Muscle layer of duodenum (tissue), 2 donors: ENCODE results near the gene ASF1B.

Experiments
- H3K27ac ChIP-seq: one replicate; pipeline ENCODE4 v1.7.0; 2013; ENCODE audit warnings: mild to moderate bottlenecking, low read length
- H3K27me3 ChIP-seq: one replicate; pipeline ENCODE4 v1.7.0; 2013; ENCODE audit warnings: low read depth, mild to moderate bottlenecking, control low read depth, low read length
- H3K36me3 ChIP-seq, 2 donors: one replicate each; pipeline ENCODE4 v1.7.0; 2013; ENCODE audit warnings: low read length in 2 of 2, control low read depth in 1 of 2, mild to moderate bottlenecking in 1 of 2; ENCODE audit not compliant: insufficient read depth in 2 of 2, control insufficient read depth in 1 of 2
- H3K4me1 ChIP-seq, 2 donors: one replicate each; pipeline ENCODE4 v1.7.0; 2013; ENCODE audit warnings: low read length in 2 of 2, mild to moderate bottlenecking in 2 of 2, control low read depth in 1 of 2, moderate library complexity in 1 of 2; ENCODE audit not compliant: insufficient read depth in 2 of 2, control insufficient read depth in 1 of 2
- H3K4me3 ChIP-seq, 2 donors: one replicate each; pipeline ENCODE4 v1.7.0; 2013; ENCODE audit warnings: low read length in 2 of 2, low read depth in 1 of 2, mild to moderate bottlenecking in 1 of 2
- H3K9me3 ChIP-seq, 2 donors: one replicate each; pipeline ENCODE4 v1.7.0; 2013; ENCODE audit warnings: low read length in 2 of 2, control low read depth in 1 of 2, mild to moderate bottlenecking in 1 of 2; ENCODE audit not compliant: control insufficient read depth in 1 of 2
- donor health status: healthy.

The ASF1B gene

DNA sequence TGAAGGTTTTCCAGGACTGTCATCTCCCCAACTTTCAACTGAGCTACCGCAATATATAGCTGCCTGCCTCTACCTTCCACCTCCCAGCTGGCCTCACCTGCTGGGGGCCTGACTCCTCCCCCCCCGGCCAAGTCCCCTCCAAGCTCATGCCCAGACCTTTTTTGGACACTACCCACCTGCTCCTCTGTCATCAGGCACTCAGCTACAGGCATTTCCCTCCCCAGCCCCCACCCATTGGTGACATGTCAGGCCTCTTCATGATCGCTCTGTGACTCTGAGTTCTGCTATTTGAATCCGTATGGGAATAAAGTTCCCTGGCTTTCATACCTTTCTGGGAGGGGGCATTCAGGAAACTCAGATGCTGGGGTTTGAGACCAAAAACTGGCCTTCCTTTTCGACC is 20.6 kb downstream of the ASF1B start:
- H3K27ac ChIP-seq = peak overlapping the region; percentile 13
- peaks cover 45 to 74% of the 10 kb centered on the region in 2 donors for H3K4me1 ChIP-seq
- H3K9me3 ChIP-seq = no peaks in the 10 kb centered on the region
- H3K27me3 ChIP-seq = no peaks in the 10 kb centered on the region
- peaks cover 0 to 4% of the 10 kb centered on the region in 2 donors for H3K36me3 ChIP-seq
- peak overlapping the region; percentile 84 to 92 for H3K4me3 ChIP-seq

DNA sequence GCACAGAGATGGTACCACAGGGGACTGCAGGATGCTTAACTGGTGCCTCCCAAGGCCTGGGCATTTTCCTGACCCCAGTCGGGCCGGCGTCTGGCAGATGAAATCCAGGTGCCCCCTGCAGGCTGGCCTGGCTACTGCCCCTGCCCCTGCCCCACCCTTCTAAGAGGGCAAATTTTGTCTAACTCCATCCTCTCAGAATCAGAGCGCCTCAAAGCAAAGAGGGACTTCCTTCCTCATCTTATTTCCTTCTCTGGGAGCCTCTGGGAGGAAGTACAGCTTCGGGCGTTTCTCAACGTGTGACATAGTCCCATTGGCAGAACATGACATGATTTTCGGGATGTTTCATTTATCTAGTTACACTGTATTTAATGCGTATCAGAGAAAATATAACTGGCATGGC is 21.5 kb downstream of the ASF1B start:
- Histone ChIP-seq H3K4me3 (no peak overlapping the region), H3K27ac (no peak overlapping the region), H3K4me1 (peaks cover 45 to 74% of the 10 kb centered on the region in 2 donors)

DNA sequence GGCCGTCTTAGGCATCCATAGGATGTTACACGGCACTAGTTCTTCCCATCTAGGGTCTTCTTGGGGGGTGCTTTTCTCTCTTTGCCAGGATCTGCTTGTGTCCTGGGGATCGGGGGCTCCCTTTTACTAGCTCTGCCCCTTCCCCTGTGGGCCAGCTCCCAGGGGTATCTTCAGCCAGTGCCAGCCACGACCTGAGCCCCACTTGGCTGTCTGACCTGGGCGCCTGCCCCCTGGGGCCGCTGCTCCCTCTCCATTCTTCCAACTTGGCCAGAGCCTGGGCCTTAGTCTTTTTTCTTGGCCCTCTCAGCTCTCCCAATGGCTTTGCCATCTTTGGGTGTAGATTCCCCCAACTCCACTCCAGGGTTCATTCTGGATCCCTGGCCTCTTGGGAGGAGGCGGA is 21.9 kb downstream of the ASF1B start:
- Histone ChIP-seq H3K27me3 (no peaks in the 10 kb centered on the region), H3K4me1 (peaks cover 45 to 70% of the 10 kb centered on the region in 2 donors), H3K27ac (no peak overlapping the region), H3K4me3 (no peak overlapping the region), H3K36me3 (peaks cover 0 to 4% of the 10 kb centered on the region in 2 donors), H3K9me3 (no peaks in the 10 kb centered on the region)

More for the DNA sequence above, 21.5 kb downstream of the ASF1B start:
- H3K27me3 ChIP-seq = no peaks in the 10 kb centered on the region
- no peaks in the 10 kb centered on the region for H3K9me3 ChIP-seq
- H3K36me3 ChIP-seq = peaks cover 0 to 4% of the 10 kb centered on the region in 2 donors

DNA sequence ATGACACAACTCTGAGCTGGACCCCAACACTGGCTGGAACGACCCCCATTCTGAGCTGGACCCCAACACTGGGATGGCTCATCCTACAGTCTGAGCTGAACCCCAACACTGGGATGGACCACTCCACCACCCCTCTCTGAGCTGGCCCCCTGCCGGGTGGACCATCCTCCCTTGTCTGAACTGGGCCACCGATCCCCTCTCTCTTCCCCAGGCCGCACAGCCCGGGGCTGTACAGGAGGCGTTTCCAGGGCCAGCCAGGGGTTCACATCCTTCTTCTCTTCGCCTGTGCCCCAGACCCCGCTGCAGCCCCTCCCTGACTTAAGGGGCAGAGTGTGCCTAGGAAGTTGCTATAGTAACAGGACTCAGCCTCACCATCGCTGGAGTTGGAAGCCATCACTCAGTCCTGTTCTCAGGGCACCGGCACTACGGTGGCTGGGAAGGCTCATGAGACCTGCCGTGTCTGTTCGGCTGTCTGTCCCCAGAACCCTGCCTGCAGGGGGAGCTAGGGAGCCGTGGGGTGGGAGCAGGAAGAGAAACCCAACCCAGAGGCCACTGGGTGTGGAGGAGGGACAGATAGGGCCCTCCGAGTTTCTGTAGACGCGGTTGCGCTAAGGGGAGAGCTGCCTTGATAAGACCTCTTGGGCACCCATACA is 22.5 kb downstream of the ASF1B start:
- Histone ChIP-seq H3K27ac (peak overlapping the region; percentile 58), H3K9me3 (no peaks in the 10 kb centered on the region), H3K36me3 (peaks cover 0 to 4% of the 10 kb centered on the region in 2 donors), H3K4me3 (no peak overlapping the region), H3K4me1 (peaks cover 40 to 65% of the 10 kb centered on the region in 2 donors), H3K27me3 (no peaks in the 10 kb centered on the region)

DNA sequence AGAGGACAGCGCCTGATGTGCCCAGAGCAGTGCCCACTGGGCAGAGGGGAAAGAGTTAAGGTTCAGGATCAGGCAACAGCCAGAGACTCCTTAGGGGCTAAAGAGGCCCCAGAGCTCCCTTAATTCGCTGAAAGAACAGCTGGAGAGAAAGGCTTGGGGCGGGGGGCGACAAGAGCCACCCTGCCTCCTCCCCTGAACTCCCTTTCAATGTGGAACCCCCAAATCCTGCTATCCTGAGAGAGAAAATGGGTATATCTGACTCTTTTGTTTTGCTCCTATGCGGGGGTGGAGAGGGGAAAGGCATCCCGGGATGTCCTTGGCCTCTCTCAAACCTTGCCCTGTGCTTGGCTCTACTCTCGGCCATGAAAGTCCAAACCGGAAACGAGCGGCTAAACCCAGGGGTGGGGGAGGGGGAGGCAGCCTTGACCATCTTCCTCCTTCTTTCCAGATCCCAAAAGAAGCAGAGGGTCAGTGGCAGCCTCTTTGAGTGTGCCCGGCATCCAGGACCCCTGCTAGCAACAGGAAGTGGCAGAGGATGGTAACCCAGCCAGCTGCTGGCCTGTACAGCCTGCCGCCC is 23.5 kb downstream of the ASF1B start:
- Histone ChIP-seq H3K9me3 (no peaks in the 10 kb centered on the region), H3K4me1 (peaks cover 34 to 63% of the 10 kb centered on the region in 2 donors), H3K27me3 (no peaks in the 10 kb centered on the region), H3K36me3 (no peaks in the 10 kb centered on the region), H3K4me3 (peak overlapping the region in 1 of 2 donors; percentile 44), H3K27ac (peak overlapping the region; percentile 58)

DNA sequence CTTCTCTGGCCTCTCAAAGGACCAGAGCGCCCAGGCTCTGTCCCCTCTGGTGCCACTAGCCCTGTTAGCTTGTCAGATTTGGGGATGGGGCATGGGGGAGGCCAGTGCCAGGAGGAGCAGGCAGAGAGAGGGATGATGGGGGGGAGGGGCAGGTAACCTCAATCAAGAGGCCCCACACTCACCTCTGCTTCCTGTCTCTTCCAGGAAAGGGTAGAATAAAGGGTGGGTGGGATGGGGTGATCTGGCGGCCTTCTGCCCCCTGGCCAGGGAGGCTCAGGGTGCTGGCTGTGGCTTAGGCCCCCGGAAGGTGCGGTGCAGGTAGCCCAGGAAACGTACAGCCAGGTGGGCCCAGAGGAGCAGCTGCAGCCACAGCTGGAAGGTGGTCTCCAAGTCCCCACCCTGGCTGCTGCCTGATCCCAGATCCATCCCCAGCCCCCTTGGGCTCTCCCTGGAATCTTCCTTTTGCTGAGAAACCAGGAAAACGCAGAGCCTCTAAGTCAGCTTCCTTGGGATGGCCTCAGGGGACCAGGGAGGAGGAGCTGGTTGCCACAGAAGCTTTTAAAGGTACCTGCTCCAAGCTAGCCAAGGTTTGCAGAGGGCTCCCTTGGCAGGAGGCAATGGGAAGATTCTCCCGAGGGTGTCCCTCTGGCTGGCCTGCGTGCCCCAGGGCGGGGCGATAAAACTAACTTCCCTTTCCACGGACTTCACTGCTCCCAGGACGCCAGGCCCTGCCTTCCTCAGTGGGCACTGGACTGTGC is 24.2 kb downstream of the ASF1B start:
- Histone ChIP-seq H3K36me3 (no peaks in the 10 kb centered on the region), H3K27me3 (no peaks in the 10 kb centered on the region), H3K9me3 (no peaks in the 10 kb centered on the region), H3K4me3 (peak overlapping the region in 1 of 2 donors; percentile 44), H3K4me1 (peaks cover 34 to 69% of the 10 kb centered on the region in 2 donors), H3K27ac (peak overlapping the region; percentile 58)

DNA sequence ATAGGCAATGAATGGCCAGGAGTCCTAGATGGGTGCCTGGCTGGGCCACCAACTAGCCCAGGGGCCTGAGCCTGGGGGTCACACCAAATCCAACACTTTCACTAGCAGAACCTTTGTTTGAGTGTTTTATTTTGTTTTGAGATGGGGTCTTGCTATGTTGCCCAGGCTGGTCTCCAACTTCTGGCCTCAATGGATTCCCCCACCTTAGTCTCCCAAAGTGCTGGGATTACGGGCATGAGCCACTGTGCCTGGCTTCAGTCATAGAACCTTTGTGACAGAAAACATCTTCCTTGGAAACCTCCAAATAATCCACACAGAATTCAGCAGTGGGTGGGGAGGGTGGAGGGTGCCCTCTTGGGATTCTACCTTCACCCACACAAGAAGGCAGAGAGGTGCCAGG is 24.9 kb downstream of the ASF1B start:
- Histone ChIP-seq H3K27me3 (no peaks in the 10 kb centered on the region), H3K4me3 (no peak overlapping the region), H3K27ac (no peak overlapping the region), H3K9me3 (no peaks in the 10 kb centered on the region), H3K36me3 (peaks cover 0 to 4% of the 10 kb centered on the region in 2 donors), H3K4me1 (peaks cover 30 to 63% of the 10 kb centered on the region in 2 donors)

DNA sequence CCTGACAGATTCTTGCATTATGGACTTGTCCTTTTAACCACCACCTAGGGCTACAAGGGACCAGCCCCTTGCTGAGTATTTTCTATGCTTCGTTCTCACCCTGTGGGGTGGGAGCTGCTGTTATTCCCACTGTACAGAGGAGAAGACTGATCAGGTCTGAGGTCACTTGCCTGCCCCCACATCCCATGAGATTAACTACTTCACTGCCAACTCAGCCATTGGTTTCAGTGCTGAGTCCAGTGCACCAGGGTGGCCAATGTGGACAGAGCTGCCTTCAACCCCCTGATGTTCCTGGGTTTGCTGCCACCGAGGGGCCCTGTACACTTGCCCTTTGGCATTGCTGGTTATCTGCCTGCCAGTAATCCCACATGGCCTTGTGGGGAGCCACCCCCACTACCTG is 25.7 kb downstream of the ASF1B start:
- Histone ChIP-seq H3K27me3 (no peaks in the 10 kb centered on the region), H3K4me3 (no peak overlapping the region), H3K36me3 (peaks cover 0 to 13% of the 10 kb centered on the region in 2 donors), H3K4me1 (peaks cover 21 to 55% of the 10 kb centered on the region in 2 donors), H3K27ac (no peak overlapping the region), H3K9me3 (no peaks in the 10 kb centered on the region)

DNA sequence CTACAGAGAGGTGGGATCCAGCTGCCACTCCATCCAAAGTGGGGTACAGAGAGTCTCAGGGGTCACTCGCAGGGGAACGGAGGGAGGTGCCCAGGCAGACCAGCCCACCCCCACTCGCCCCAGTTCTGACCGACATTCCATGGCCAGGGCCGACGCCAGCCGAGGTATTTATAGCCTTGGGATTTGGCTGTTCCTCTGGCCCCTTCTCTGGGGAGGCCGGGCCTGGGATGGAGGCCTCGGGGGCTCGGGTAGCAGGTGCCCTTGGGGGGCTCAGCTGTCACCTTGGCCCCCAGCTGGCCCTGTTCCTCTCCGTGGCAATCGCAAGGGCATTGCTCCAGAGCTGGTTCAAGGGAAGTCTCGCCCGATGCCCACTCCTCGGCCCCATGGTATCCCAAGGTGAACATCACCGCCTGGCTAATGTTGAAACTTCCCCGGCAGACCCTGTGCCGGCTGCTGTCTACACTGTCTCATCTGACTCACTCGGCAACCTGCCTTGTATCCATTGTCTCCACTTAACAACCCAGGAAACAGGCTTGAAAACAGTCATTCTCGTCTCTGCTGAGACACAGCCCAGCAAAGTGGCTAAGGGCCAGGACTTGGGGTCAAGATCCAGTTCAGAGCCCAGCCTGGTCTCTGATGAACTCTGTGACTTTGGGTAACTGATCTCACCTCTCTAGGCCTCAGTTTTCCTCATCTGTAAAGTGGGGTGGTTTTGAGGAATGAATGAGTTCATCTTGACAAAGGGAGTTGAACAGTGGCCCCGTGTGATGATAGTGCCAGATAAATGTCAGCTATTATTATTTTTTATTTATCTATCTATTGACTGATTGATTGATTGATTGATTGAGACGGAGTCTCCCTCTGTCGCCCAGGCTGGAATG is 28.6 kb downstream of the ASF1B start:
- H3K27ac ChIP-seq = no peak overlapping the region
- H3K36me3 ChIP-seq = peaks cover 7 to 27% of the 10 kb centered on the region in 2 donors
- no peak overlapping the region for H3K4me3 ChIP-seq
- H3K27me3 ChIP-seq = no peaks in the 10 kb centered on the region
- no peaks in the 10 kb centered on the region for H3K9me3 ChIP-seq
- peaks cover 6 to 29% of the 10 kb centered on the region in 2 donors for H3K4me1 ChIP-seq

DNA sequence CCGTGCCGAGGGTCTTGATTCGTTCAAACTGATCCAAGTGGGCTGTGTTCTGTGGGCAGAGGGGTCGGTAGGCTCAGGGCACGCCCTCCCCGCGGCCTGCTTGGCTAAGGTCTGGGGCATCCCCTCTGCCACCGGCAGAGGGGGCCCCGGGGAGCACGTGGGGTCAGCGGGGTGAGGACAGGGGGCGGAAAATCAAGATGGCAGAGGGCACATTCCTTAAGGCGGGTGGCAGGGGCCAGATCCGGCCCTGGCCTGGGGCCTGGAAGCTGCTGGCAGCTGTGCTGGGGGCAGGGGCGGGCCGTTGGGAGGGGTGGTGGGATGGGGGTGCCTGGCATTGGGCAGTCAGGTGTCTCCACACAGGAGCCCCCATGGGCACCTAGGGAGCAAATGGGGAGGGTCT is 29.5 kb downstream of the ASF1B start:
- peaks cover 15 to 36% of the 10 kb centered on the region in 2 donors for H3K36me3 ChIP-seq
- no peak overlapping the region for H3K4me3 ChIP-seq
- no peak overlapping the region for H3K27ac ChIP-seq
- no peaks in the 10 kb centered on the region for H3K9me3 ChIP-seq
- peaks cover 0 to 20% of the 10 kb centered on the region in 2 donors for H3K4me1 ChIP-seq
- no peaks in the 10 kb centered on the region for H3K27me3 ChIP-seq

DNA sequence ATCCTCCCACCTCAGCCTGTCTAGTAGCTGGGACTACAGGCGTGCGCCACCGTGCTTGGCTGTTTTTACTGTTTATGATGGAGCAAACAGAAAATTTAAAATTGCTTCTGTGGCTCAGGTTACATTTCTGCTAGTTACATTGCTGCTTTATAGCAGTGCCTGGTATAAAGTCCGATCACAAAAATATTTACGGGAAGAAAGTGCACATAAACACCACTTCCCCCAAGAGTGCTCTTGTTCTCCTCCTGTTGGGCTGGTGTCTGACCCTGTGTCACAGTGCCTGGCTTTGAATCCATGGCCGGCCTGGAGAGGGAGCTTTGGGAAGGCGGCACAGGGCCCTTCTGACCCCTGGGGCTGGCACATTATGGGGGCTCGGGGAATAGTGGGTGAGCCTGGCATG is 30.7 kb downstream of the ASF1B start:
- H3K27me3 ChIP-seq = no peaks in the 10 kb centered on the region
- no peak overlapping the region for H3K4me3 ChIP-seq
- peaks cover 19 to 42% of the 10 kb centered on the region in 2 donors for H3K36me3 ChIP-seq
- peaks cover 0 to 15% of the 10 kb centered on the region in 2 donors for H3K4me1 ChIP-seq
- no peak overlapping the region for H3K27ac ChIP-seq
- no peaks in the 10 kb centered on the region for H3K9me3 ChIP-seq
